Stimulated activated CD4-positive, alpha-beta T cell treated with anti-CD3 and anti-CD28 coated beads, TNF-alpha, amount 100 ng/mL, for 48 hours (primary cell): ENCODE data around the gene C1orf232.
A peak's percentile ranks its signal among the peaks of the same experiment; 100 is the strongest.

Source experiments
- DNase-seq, 3 donors: peaks; one replicate each; pipeline ENCODE4 v3.0.0-alpha.2; 2020; ENCODE audit warnings: low read depth in 3 of 3

Gene C1orf232

GRCh38 chr1:26156285-26157038, 12.3 kb downstream of the C1orf232 start:
- no peak for DNase-seq

- DNase-seq, result no peak
These were observed 13.1 kb downstream of the C1orf232 start for GRCh38 chr1:26155370-26156284.

GRCh38 chr1:26154750-26155149, 14.0 kb downstream of the C1orf232 start:
- DNase-seq, result no peak

- DNase-seq, result no peak
These were observed 14.7 kb downstream of the C1orf232 start for GRCh38 chr1:26153966-26154532.

- no peak for DNase-seq
These were observed 19.9 kb downstream of the C1orf232 start for GRCh38 chr1:26148887-26149286.

GRCh38 chr1:26145960-26146294, 22.8 kb downstream of the C1orf232 start:
- DNase-seq, result no peak

GRCh38 chr1:26145041-26145959, 23.5 kb downstream of the C1orf232 start:
- DNase-seq, result peak; percentile 32 to 73 (median 52)

GRCh38 chr1:26142159-26142558, 26.6 kb downstream of the C1orf232 start:
- DNase-seq, result no peak

- no peak for DNase-seq
These were observed 29.7 kb downstream of the C1orf232 start for GRCh38 chr1:26138974-26139558.

- no peak for DNase-seq
These were observed 34.3 kb downstream of the C1orf232 start for GRCh38 chr1:26134466-26134865.

GRCh38 chr1:26132834-26133167, 36.0 kb downstream of the C1orf232 start:
- DNase-seq, result no peak

- DNase-seq, result no peak
These were observed 36.5 kb downstream of the C1orf232 start for GRCh38 chr1:26132128-26132833.

GRCh38 chr1:26130695-26131094, 38.1 kb downstream of the C1orf232 start:
- no peak for DNase-seq

GRCh38 chr1:26129778-26130177, 39.0 kb downstream of the C1orf232 start:
- no peak for DNase-seq

GRCh38 chr1:26127235-26128163, 41.3 kb downstream of the C1orf232 start:
- no peak for DNase-seq

GRCh38 chr1:26126321-26127084, 42.3 kb downstream of the C1orf232 start:
- DNase-seq, result no peak

GRCh38 chr1:26125946-26126320, 42.8 kb downstream of the C1orf232 start:
- DNase-seq, result no peak

- DNase-seq, result no peak
These were observed 43.4 kb downstream of the C1orf232 start for GRCh38 chr1:26125382-26125781.
